ENCODE measurements around the gene SLC22A3. TPM values are rescaled to one million over a fixed set of nuclear protein-coding genes. Genes with fewer than 3 reads are reported as not detected.

The SLC22A3 gene
- total and polyA plus RNA-seq, 2 of the 13 experiments (the other 11 are each of a cell fraction or from before 2014, with no cell fraction given), result 12.0 to 31.5 TPM

DNA sequence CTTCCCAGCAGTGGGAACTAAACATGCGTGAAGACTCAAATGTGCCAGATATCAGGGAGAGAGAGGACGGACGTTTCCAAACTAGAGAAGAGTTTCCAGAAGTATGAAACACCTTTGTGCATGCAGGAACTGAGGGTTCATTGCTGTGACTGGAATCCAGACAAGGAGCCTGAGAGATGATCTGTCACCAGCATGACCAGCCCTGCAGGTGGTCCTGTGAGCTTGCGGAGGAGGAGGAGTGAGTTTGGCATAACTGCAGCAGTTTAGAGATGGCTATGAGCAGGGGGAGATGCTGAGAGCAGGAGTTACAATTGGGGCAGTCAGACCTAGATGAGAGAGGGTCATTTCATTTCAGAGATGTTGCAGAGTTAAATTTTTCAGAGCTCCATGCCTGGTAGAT, 89.6 kb downstream of the SLC22A3 start:
- Histone ChIP-seq H3K4me2 (ENCODE audit: low read depth, low read length) (no peak overlapping the region), H3K4me3 (replicated peaks in 1 of 3; ENCODE audit: insufficient read depth in 1 of 3, low read depth in 2 of 3, low read length in 3 of 3) (no peak overlapping the region), H3K36me3 (replicated peaks in 1 of 2; ENCODE audit: control insufficient read depth in 1 of 2, insufficient read depth in 2 of 2, low read length in 2 of 2) (peaks cover 0 to 13% of the 10 kb centered on the region in 2 experiments; a peak in 3 of 5 replicates), H3K27ac (ENCODE audit: extremely low read length, insufficient read depth, low read length) (no peak overlapping the region), H3K4me1 (ENCODE audit: insufficient read depth, low read length) (no peaks in the 10 kb centered on the region), H2AFZ (ENCODE audit: low read length) (no peak overlapping the region), H3K27me3 (ENCODE audit: control insufficient read depth in 1 of 2, insufficient read depth in 2 of 2, low read length in 2 of 2) (no peaks in the 10 kb centered on the region), H3K9me3 (ENCODE audit: low read length) (no peaks in the 10 kb centered on the region), H3K9ac (ENCODE audit: insufficient read depth, low read depth, low read length) (no peak overlapping the region), H4K20me1 (ENCODE audit: insufficient read depth, low read length) (no peaks in the 10 kb centered on the region), H3K79me2 (ENCODE audit: insufficient read depth, low read length) (no peaks in the 10 kb centered on the region)
- whole genome bisulfite sequencing (ENCODE audit: low lambda C conversion rate), result 88% methylated on average over 4 of the region's 4 CpGs
- TF ChIP-seq NFKB2 (CRISPR knock-in tag; IDR thresholded peaks at IDR 0.05; ENCODE audit: borderline replicate concordance) (no peak), RBM22 (optimal IDR thresholded peaks at IDR 0.05; ENCODE audit: low read length) (peak; percentile 50)
- ChIA-PET POLR2A (no interaction called here), CTCF (ENCODE audit: low intra/inter-chr PET ratio, low total read pairs) (no interaction called here)
- in situ Hi-C loops (cut with HindIII; ENCODE audit: extremely low pct_ligation_motif_present, low pct_unique_long_range_greater_than_20kb) (no loop called here), intact Hi-C loops (cut with micrococcal nuclease; ENCODE audit: unreplicated experiment) (no loop called here)
- FAIRE-seq (no peak), DNase-seq (ENCODE audit: low spot score) (no peak), ATAC-seq (no peak)
- BruUV-seq (replicated peaks), result no TSS peak

DNA sequence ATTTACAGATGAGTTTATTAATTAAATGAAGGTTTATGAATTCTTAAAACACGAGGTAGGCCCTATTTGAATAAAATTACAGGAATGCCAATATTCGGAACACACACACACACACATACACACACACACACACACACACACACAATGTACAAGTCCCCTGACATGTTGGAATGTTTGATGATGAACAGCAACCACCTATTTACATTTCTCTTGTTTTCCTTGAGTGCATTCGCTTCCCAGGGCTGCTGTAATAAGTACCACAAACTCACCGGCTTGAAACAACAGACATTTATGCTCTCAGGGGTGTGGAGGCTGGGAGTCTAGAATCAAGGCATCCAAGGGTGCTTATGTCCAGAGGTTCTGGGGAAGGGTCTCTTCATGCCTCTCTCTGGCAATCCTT, 90.3 kb downstream of the SLC22A3 start:
- FAIRE-seq (no peak), ATAC-seq (no peak), DNase-seq (ENCODE audit: low spot score) (no peak)
- Histone ChIP-seq H3K4me3 (replicated peaks in 1 of 3; ENCODE audit: insufficient read depth in 1 of 3, low read depth in 2 of 3, low read length in 3 of 3) (no peak overlapping the region), H3K27ac (ENCODE audit: extremely low read length, insufficient read depth, low read length) (no peak overlapping the region), H2AFZ (ENCODE audit: low read length) (no peak overlapping the region), H3K79me2 (ENCODE audit: insufficient read depth, low read length) (no peaks in the 10 kb centered on the region), H3K9ac (ENCODE audit: insufficient read depth, low read depth, low read length) (no peak overlapping the region), H3K4me1 (ENCODE audit: insufficient read depth, low read length) (no peaks in the 10 kb centered on the region), H3K9me3 (ENCODE audit: low read length) (no peaks in the 10 kb centered on the region), H3K4me2 (ENCODE audit: low read depth, low read length) (no peak overlapping the region), H3K27me3 (ENCODE audit: control insufficient read depth in 1 of 2, insufficient read depth in 2 of 2, low read length in 2 of 2) (no peaks in the 10 kb centered on the region), H4K20me1 (ENCODE audit: insufficient read depth, low read length) (no peaks in the 10 kb centered on the region), H3K36me3 (replicated peaks in 1 of 2; ENCODE audit: control insufficient read depth in 1 of 2, insufficient read depth in 2 of 2, low read length in 2 of 2) (peaks cover 0 to 16% of the 10 kb centered on the region in 2 experiments; a peak in 3 of 5 replicates)
- in situ Hi-C loops (cut with HindIII; ENCODE audit: extremely low pct_ligation_motif_present, low pct_unique_long_range_greater_than_20kb), result no loop called here
- CTCF ChIA-PET (ENCODE audit: low intra/inter-chr PET ratio, low total read pairs), result no interaction called here
- intact Hi-C loops (cut with micrococcal nuclease; ENCODE audit: unreplicated experiment), result no loop called here
- POLR2A ChIA-PET, result no interaction called here
- WGBS (ENCODE audit: low lambda C conversion rate), result 79% methylated on average over 4 of the region's 4 CpGs
- BruUV-seq (replicated peaks), result no TSS peak
- TF ChIP-seq ZNF782 (CRISPR knock-in tag; IDR thresholded peaks at IDR 0.05; ENCODE audit: borderline replicate concordance) (no peak), ZNF761 (CRISPR knock-in tag; conservative IDR thresholded peaks at IDR 0.05) (no peak), SALL2 (CRISPR knock-in tag; IDR thresholded peaks at IDR 0.05) (no peak), MYC (CRISPR knock-in tag; IDR thresholded peaks at IDR 0.05; ENCODE audit: borderline replicate concordance) (no peak), MZF1 (CRISPR knock-in tag; IDR thresholded peaks at IDR 0.05; ENCODE audit: borderline replicate concordance) (no peak), POLR2G (IDR thresholded peaks at IDR 0.05; ENCODE audit: low read depth, low read length) (no peak), ZNF333 (CRISPR knock-in tag; IDR thresholded peaks at IDR 0.05; ENCODE audit: borderline replicate concordance) (no peak), ZNF136 (CRISPR knock-in tag; IDR thresholded peaks at IDR 0.05; ENCODE audit: low read depth) (no peak), EHMT2 (IDR thresholded peaks at IDR 0.05; ENCODE audit: borderline replicate concordance, low read depth, low read length) (no peak)
- TF ChIP-seq, protein P1, sequence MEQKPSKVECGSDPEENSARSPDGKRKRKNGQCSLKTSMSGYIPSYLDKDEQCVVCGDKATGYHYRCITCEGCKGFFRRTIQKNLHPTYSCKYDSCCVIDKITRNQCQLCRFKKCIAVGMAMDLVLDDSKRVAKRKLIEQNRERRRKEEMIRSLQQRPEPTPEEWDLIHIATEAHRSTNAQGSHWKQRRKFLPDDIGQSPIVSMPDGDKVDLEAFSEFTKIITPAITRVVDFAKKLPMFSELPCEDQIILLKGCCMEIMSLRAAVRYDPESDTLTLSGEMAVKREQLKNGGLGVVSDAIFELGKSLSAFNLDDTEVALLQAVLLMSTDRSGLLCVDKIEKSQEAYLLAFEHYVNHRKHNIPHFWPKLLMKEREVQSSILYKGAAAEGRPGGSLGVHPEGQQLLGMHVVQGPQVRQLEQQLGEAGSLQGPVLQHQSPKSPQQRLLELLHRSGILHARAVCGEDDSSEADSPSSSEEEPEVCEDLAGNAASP (CRISPR knock-in tag; IDR thresholded peaks at IDR 0.05; ENCODE audit: borderline replicate concordance), result no peak
- TF ChIP-seq, protein P2, sequence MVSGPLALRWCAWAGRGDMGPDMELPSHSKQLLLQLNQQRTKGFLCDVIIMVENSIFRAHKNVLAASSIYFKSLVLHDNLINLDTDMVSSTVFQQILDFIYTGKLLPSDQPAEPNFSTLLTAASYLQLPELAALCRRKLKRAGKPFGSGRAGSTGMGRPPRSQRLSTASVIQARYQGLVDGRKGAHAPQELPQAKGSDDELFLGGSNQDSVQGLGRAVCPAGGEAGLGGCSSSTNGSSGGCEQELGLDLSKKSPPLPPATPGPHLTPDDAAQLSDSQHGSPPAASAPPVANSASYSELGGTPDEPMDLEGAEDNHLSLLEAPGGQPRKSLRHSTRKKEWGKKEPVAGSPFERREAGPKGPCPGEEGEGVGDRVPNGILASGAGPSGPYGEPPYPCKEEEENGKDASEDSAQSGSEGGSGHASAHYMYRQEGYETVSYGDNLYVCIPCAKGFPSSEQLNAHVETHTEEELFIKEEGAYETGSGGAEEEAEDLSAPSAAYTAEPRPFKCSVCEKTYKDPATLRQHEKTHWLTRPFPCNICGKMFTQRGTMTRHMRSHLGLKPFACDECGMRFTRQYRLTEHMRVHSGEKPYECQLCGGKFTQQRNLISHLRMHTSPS (CRISPR knock-in tag; IDR thresholded peaks at IDR 0.05; ENCODE audit: low read depth), result no peak

Data from HepG2 (cell line).